Measurements from ENCODE around the gene OTP. TPM values are rescaled to one million over a fixed set of nuclear protein-coding genes. Genes with fewer than 3 reads are reported as not detected.

OTP gene
- not detected for total RNA-seq
- not detected for polyA plus RNA-seq

GRCh38 chr5:77637998-77638762 is at the start of gene OTP:
OTP (minus strand) TSS chr5:77638713; CDS start chr5:77638549, 164 bp downstream.
- H3K27me3 ChIP-seq (ENCODE audit: insufficient read depth, low read length), result peaks cover 98% of the 10 kb centered on the region
- no peaks in the 10 kb centered on the region for H3K9me3 ChIP-seq (ENCODE audit: control insufficient read depth in 1 of 2, low read length in 2 of 2)
- Mint-ChIP-seq H3K4me1 (peaks cover 7 to 28% (median 14%) of the 10 kb centered on the region in 4 donors), H3K4me3 (peak within 1 kb of the TSS; percentile 10 to 76 (median 56)), H3K9me3 (peaks cover 0 to 58% (median 40%) of the 10 kb centered on the region in 8 donors), H3K36me3 (peaks cover 3 to 6% of the 10 kb centered on the region in 2 donors), H3K27me3 (peaks cover 56 to 57% of the 10 kb centered on the region in 2 donors), H3K27ac (peak within 1 kb of the TSS in 6 of 7 donors; percentile 42 to 92 (median 86))
- H3K36me3 ChIP-seq (ENCODE audit: insufficient read depth, low read length), result no peaks in the 10 kb centered on the region
- CTCF ChIA-PET (ENCODE audit: partially characterized antibody), result interaction anchor here (0.6 kb wide), 1 partner anchor 451 kb away, joined by 4 read pairs; no protein-coding TSS in a partner anchor
- no peak within 1 kb of the TSS for H3K4me3 ChIP-seq (ENCODE audit: low read length in 2 of 2)
- H3K4me1 ChIP-seq (ENCODE audit: insufficient read depth, low read length), result peaks cover 7% of the 10 kb centered on the region
- intact Hi-C loops (cut with micrococcal nuclease), result no loop called here
- POLR2A ChIA-PET (ENCODE audit: partially characterized antibody), result no interaction called here
- no peak within 1 kb of the TSS for H3K27ac ChIP-seq (ENCODE audit: low read depth, low read length)
- DNase-seq, result no peak

GRCh38 chr5:77683171-77683732 is 44.7 kb upstream of the OTP start:
- Mint-ChIP-seq H3K4me3 (no peak overlapping the region), H3K27me3 (no peaks in the 10 kb centered on the region), H3K4me1 (no peaks in the 10 kb centered on the region), H3K36me3 (peaks cover 3 to 7% of the 10 kb centered on the region in 2 donors), H3K9me3 (peaks cover 0 to 2% (median 0%) of the 10 kb centered on the region in 8 donors), H3K27ac (no peak overlapping the region)
- DNase-seq, result no peak
- no peaks in the 10 kb centered on the region for H3K4me1 ChIP-seq (ENCODE audit: insufficient read depth, low read length)
- H3K27me3 ChIP-seq (ENCODE audit: insufficient read depth, low read length), result no peaks in the 10 kb centered on the region
- no peaks in the 10 kb centered on the region for H3K36me3 ChIP-seq (ENCODE audit: insufficient read depth, low read length)
- ChIA-PET POLR2A (ENCODE audit: partially characterized antibody) (no interaction called here), CTCF (ENCODE audit: partially characterized antibody) (no interaction called here)
- intact Hi-C loops (cut with micrococcal nuclease), result no loop called here
- no peak overlapping the region for H3K27ac ChIP-seq (ENCODE audit: low read depth, low read length)
- H3K9me3 ChIP-seq (ENCODE audit: control insufficient read depth in 1 of 2, low read length in 2 of 2), result no peaks in the 10 kb centered on the region
- H3K4me3 ChIP-seq (ENCODE audit: low read length in 2 of 2), result no peak overlapping the region

- H3K36me3 Mint-ChIP-seq, result no peaks in the 10 kb centered on the region
- H3K4me3 ChIP-seq (ENCODE audit: low read length in 2 of 2), result no peak overlapping the region
- H3K27me3 Mint-ChIP-seq, result peaks cover 4 to 20% of the 10 kb centered on the region in 2 donors
- ChIA-PET CTCF (ENCODE audit: partially characterized antibody) (no interaction called here), POLR2A (ENCODE audit: partially characterized antibody) (no interaction called here)
- H3K36me3 ChIP-seq (ENCODE audit: insufficient read depth, low read length), result no peaks in the 10 kb centered on the region
- no peak overlapping the region for H3K27ac Mint-ChIP-seq
- H3K9me3 Mint-ChIP-seq, result peaks cover 0 to 9% (median 3%) of the 10 kb centered on the region in 8 donors
- no peaks in the 10 kb centered on the region for H3K4me1 Mint-ChIP-seq
- no peak overlapping the region for H3K4me3 Mint-ChIP-seq
- DNase-seq, result no peak
- no peaks in the 10 kb centered on the region for H3K9me3 ChIP-seq (ENCODE audit: control insufficient read depth in 1 of 2, low read length in 2 of 2)
- no peaks in the 10 kb centered on the region for H3K27me3 ChIP-seq (ENCODE audit: insufficient read depth, low read length)
- H3K4me1 ChIP-seq (ENCODE audit: insufficient read depth, low read length), result no peaks in the 10 kb centered on the region
- no peak overlapping the region for H3K27ac ChIP-seq (ENCODE audit: low read depth, low read length)
- intact Hi-C loops (cut with micrococcal nuclease), result no loop called here
Observed at GRCh38 chr5:77670526-77670925, 32.0 kb upstream of the OTP start.

- Mint-ChIP-seq H3K27me3 (peaks cover 4 to 19% of the 10 kb centered on the region in 2 donors), H3K4me3 (no peak overlapping the region), H3K27ac (no peak overlapping the region), H3K36me3 (no peaks in the 10 kb centered on the region), H3K4me1 (no peaks in the 10 kb centered on the region), H3K9me3 (peaks cover 0 to under 1% (median 0%) of the 10 kb centered on the region in 8 donors)
- ChIA-PET POLR2A (ENCODE audit: partially characterized antibody) (no interaction called here), CTCF (ENCODE audit: partially characterized antibody) (no interaction called here)
- Histone ChIP-seq H3K36me3 (ENCODE audit: insufficient read depth, low read length) (no peaks in the 10 kb centered on the region), H3K4me1 (ENCODE audit: insufficient read depth, low read length) (no peaks in the 10 kb centered on the region), H3K4me3 (ENCODE audit: low read length in 2 of 2) (no peak overlapping the region), H3K27ac (ENCODE audit: low read depth, low read length) (no peak overlapping the region), H3K9me3 (ENCODE audit: control insufficient read depth in 1 of 2, low read length in 2 of 2) (no peaks in the 10 kb centered on the region), H3K27me3 (ENCODE audit: insufficient read depth, low read length) (no peaks in the 10 kb centered on the region)
- no peak for DNase-seq
- intact Hi-C loops (cut with micrococcal nuclease), result no loop called here
Observed at GRCh38 chr5:77669677-77670076, 31.2 kb upstream of the OTP start.

GRCh38 chr5:77663090-77663863 is 24.8 kb upstream of the OTP start:
- H3K36me3 ChIP-seq (ENCODE audit: insufficient read depth, low read length), result no peaks in the 10 kb centered on the region
- no peaks in the 10 kb centered on the region for H3K27me3 ChIP-seq (ENCODE audit: insufficient read depth, low read length)
- no peak overlapping the region for H3K4me3 ChIP-seq (ENCODE audit: low read length in 2 of 2)
- POLR2A ChIA-PET (ENCODE audit: partially characterized antibody), result no interaction called here
- Mint-ChIP-seq H3K4me3 (no peak overlapping the region), H3K36me3 (no peaks in the 10 kb centered on the region), H3K9me3 (peaks cover 0 to 6% (median 0%) of the 10 kb centered on the region in 8 donors), H3K4me1 (no peaks in the 10 kb centered on the region), H3K27me3 (peaks cover 10 to 14% of the 10 kb centered on the region in 2 donors), H3K27ac (no peak overlapping the region)
- DNase-seq, result no peak
- H3K9me3 ChIP-seq (ENCODE audit: control insufficient read depth in 1 of 2, low read length in 2 of 2), result no peaks in the 10 kb centered on the region
- no peak overlapping the region for H3K27ac ChIP-seq (ENCODE audit: low read depth, low read length)
- intact Hi-C loops (cut with micrococcal nuclease), result no loop called here
- CTCF ChIA-PET (ENCODE audit: partially characterized antibody), result interaction anchor here (1.7 kb wide), 1 partner anchor 17 kb away, joined by 6 read pairs; no protein-coding TSS in a partner anchor
- no peaks in the 10 kb centered on the region for H3K4me1 ChIP-seq (ENCODE audit: insufficient read depth, low read length)

- Mint-ChIP-seq H3K4me3 (no peak overlapping the region), H3K36me3 (no peaks in the 10 kb centered on the region), H3K27me3 (peaks cover 11 to 15% of the 10 kb centered on the region in 2 donors), H3K9me3 (peaks cover 0 to 6% (median 0%) of the 10 kb centered on the region in 8 donors), H3K4me1 (no peaks in the 10 kb centered on the region), H3K27ac (no peak overlapping the region)
- DNase-seq, result no peak
- ChIA-PET POLR2A (ENCODE audit: partially characterized antibody) (no interaction called here), CTCF (ENCODE audit: partially characterized antibody) (interaction anchor here (1.7 kb wide), 1 partner anchor 16 kb away, joined by 6 read pairs; no protein-coding TSS in a partner anchor)
- Histone ChIP-seq H3K4me1 (ENCODE audit: insufficient read depth, low read length) (no peaks in the 10 kb centered on the region), H3K27me3 (ENCODE audit: insufficient read depth, low read length) (no peaks in the 10 kb centered on the region), H3K9me3 (ENCODE audit: control insufficient read depth in 1 of 2, low read length in 2 of 2) (no peaks in the 10 kb centered on the region), H3K27ac (ENCODE audit: low read depth, low read length) (no peak overlapping the region), H3K36me3 (ENCODE audit: insufficient read depth, low read length) (no peaks in the 10 kb centered on the region), H3K4me3 (ENCODE audit: low read length in 2 of 2) (no peak overlapping the region)
- intact Hi-C loops (cut with micrococcal nuclease), result no loop called here
Observed at GRCh38 chr5:77662635-77663034, 24.1 kb upstream of the OTP start.

- Histone ChIP-seq H3K36me3 (ENCODE audit: insufficient read depth, low read length) (no peaks in the 10 kb centered on the region), H3K4me1 (ENCODE audit: insufficient read depth, low read length) (no peaks in the 10 kb centered on the region), H3K27ac (ENCODE audit: low read depth, low read length) (no peak overlapping the region), H3K4me3 (ENCODE audit: low read length in 2 of 2) (no peak overlapping the region), H3K9me3 (ENCODE audit: control insufficient read depth in 1 of 2, low read length in 2 of 2) (no peaks in the 10 kb centered on the region), H3K27me3 (ENCODE audit: insufficient read depth, low read length) (no peaks in the 10 kb centered on the region)
- no peaks in the 10 kb centered on the region for H3K36me3 Mint-ChIP-seq
- POLR2A ChIA-PET (ENCODE audit: partially characterized antibody), result no interaction called here
- no peaks in the 10 kb centered on the region for H3K4me1 Mint-ChIP-seq
- no peak overlapping the region for H3K4me3 Mint-ChIP-seq
- H3K9me3 Mint-ChIP-seq, result peaks cover 0 to 6% (median 0%) of the 10 kb centered on the region in 8 donors
- DNase-seq, result no peak
- H3K27ac Mint-ChIP-seq, result no peak overlapping the region
- CTCF ChIA-PET (ENCODE audit: partially characterized antibody), result interaction anchor here (1.0 kb wide), 1 partner anchor 15 kb away, joined by 3 read pairs; no protein-coding TSS in a partner anchor
- intact Hi-C loops (cut with micrococcal nuclease), result no loop called here
- peaks cover 16 to 20% of the 10 kb centered on the region in 2 donors for H3K27me3 Mint-ChIP-seq
Observed at GRCh38 chr5:77658662-77659061, 20.1 kb upstream of the OTP start.
